Fibroblast of the aortic adventitia (primary cell): ENCODE measurements around the gene AKAP5. TPM values are rescaled to one million over a fixed set of nuclear protein-coding genes. Genes with fewer than 3 reads are reported as not detected.

ENCODE experiments used
- DNase-seq: peaks from one replicate; pipeline ENCODE4 v3.0.0-alpha.2; 2010; ENCODE audit warnings: low read depth
- H3K4me3 ChIP-seq: 2 replicates; pipeline ENCODE4 v1.5.1; 2011; ENCODE audit warnings: low read depth, mild to moderate bottlenecking, control low read depth, low read length, moderate library complexity
- CTCF ChIP-seq: IDR thresholded peaks from 2 replicates; pipeline ENCODE4 v1.5.1; 2011; ENCODE audit warnings: mild to moderate bottlenecking, low read length, control low read depth, inconsistent platforms; ENCODE audit not compliant: insufficient read depth
- total RNA-seq: library from RNA; depleted of rRNA; stranded (reverse); fragments of >200 nt; gene quantifications from 2 replicates; pipeline ENCODE4 v1.2.3, GENCODE V29; 2012; ENCODE audit warnings: low replicate concordance

Gene AKAP5
- total RNA-seq, 1 donor, result 0.54 TPM

GRCh38 chr14:64442300-64442988, 22.9 kb upstream of the AKAP5 start:
- H3K4me3 ChIP-seq, result no peak overlapping the region
- no peak for TF ChIP-seq CTCF
- no peak for DNase-seq

- TF ChIP-seq CTCF, result no peak
- no peak for DNase-seq
- H3K4me3 ChIP-seq, result no peak overlapping the region
Measured at GRCh38 chr14:64444140-64444539, 21.2 kb upstream of the AKAP5 start.

- TF ChIP-seq CTCF, result no peak
- H3K4me3 ChIP-seq, result no peak overlapping the region
- DNase-seq, result peak; percentile 47
Measured at GRCh38 chr14:64444984-64445845, 20.1 kb upstream of the AKAP5 start.

GRCh38 chr14:64447876-64448670, 17.2 kb upstream of the AKAP5 start:
- no peak for DNase-seq
- no peak overlapping the region for H3K4me3 ChIP-seq
- no peak for TF ChIP-seq CTCF

- no peak for TF ChIP-seq CTCF
- no peak overlapping the region for H3K4me3 ChIP-seq
- no peak for DNase-seq
Measured at GRCh38 chr14:64450255-64450654, 15.0 kb upstream of the AKAP5 start.

- no peak overlapping the region for H3K4me3 ChIP-seq
- no peak for TF ChIP-seq CTCF
- DNase-seq, result no peak
Measured at GRCh38 chr14:64454671-64455070, 10.6 kb upstream of the AKAP5 start.
